COR-L47 (cell line): ENCODE results near the gene PAWR.
"Not testable (repeated sequence)": the region's sequence is repeated elsewhere in the genome, so short reads cannot be mapped to it uniquely, and the experiment has no call there.

ENCODE experiments used
- DNase-seq: peaks from one replicate; lab custom pipeline; 2025; lab: John Stamatoyannopoulos, UW

Gene PAWR

GRCh38 chr12:79686171-79686570, 4.6 kb downstream of the PAWR start:
- no peak for DNase-seq

GRCh38 chr12:79685068-79685467, 5.7 kb downstream of the PAWR start:
- no peak for DNase-seq

- not testable (repeated sequence) for DNase-seq
These were observed 6.4 kb downstream of the PAWR start for GRCh38 chr12:79684338-79684737.

- no peak for DNase-seq
These were observed 8.2 kb downstream of the PAWR start for GRCh38 chr12:79682593-79682992.

GRCh38 chr12:79681008-79681590, 9.7 kb downstream of the PAWR start:
- no peak for DNase-seq

GRCh38 chr12:79680051-79680450, 10.7 kb downstream of the PAWR start:
- DNase-seq = no peak

GRCh38 chr12:79678306-79678705, 12.5 kb downstream of the PAWR start:
- DNase-seq = no peak

- no peak for DNase-seq
These were observed 13.1 kb downstream of the PAWR start for GRCh38 chr12:79677672-79678071.

GRCh38 chr12:79676579-79676978, 14.2 kb downstream of the PAWR start:
- no peak for DNase-seq

- DNase-seq = no peak
These were observed 16.1 kb downstream of the PAWR start for GRCh38 chr12:79674629-79675028.

GRCh38 chr12:79673354-79673753, 17.4 kb downstream of the PAWR start:
- DNase-seq = no peak

GRCh38 chr12:79668113-79668512, 22.7 kb downstream of the PAWR start:
- DNase-seq = no peak

- DNase-seq = no peak
These were observed 25.4 kb downstream of the PAWR start for GRCh38 chr12:79665212-79665887.

GRCh38 chr12:79664518-79664917, 26.2 kb downstream of the PAWR start:
- no peak for DNase-seq

- DNase-seq = no peak
These were observed 28.5 kb downstream of the PAWR start for GRCh38 chr12:79662046-79662811.

- DNase-seq = no peak
These were observed 29.1 kb downstream of the PAWR start for GRCh38 chr12:79661629-79662028.

GRCh38 chr12:79659961-79660431, 30.8 kb downstream of the PAWR start:
- no peak for DNase-seq

GRCh38 chr12:79658221-79658620, 32.5 kb downstream of the PAWR start:
- no peak for DNase-seq

- DNase-seq = no peak
These were observed 33.6 kb downstream of the PAWR start for GRCh38 chr12:79657136-79657535.

GRCh38 chr12:79655036-79655435, 35.7 kb downstream of the PAWR start:
- DNase-seq = no peak

GRCh38 chr12:79652521-79652920, 38.2 kb downstream of the PAWR start:
- no peak for DNase-seq

- DNase-seq = no peak
These were observed 40.3 kb downstream of the PAWR start for GRCh38 chr12:79650440-79650839.

- DNase-seq = no peak
These were observed 41.9 kb downstream of the PAWR start for GRCh38 chr12:79648881-79649280.
